H9 (cell line): ENCODE data around the gene DENND6A. TPM values are rescaled to one million over a fixed set of nuclear protein-coding genes. Genes with fewer than 3 reads are reported as not detected.
"Not testable (repeated sequence)": the region's sequence is repeated elsewhere in the genome, so short reads cannot be mapped to it uniquely, and the experiment has no call there.

Experiments
- DNase-seq: peaks from one replicate; pipeline ENCODE4 v3.0.0-alpha.2; 2017
- H2AFZ ChIP-seq: one replicate; pipeline ENCODE4 v1.6.1; 2013; ENCODE audit warnings: mild to moderate bottlenecking, low read length, control low read depth, moderate library complexity
- H2AK5ac ChIP-seq: 2 replicates; pipeline ENCODE4 v1.6.1; 2013; ENCODE audit warnings: low read length, control low read depth, mixed read lengths; ENCODE audit not compliant: insufficient read length
- H2BK120ac ChIP-seq: one replicate; pipeline ENCODE4 v1.6.1; 2013; ENCODE audit warnings: low read depth, mild to moderate bottlenecking, low read length, control low read depth, inconsistent platforms; ENCODE audit not compliant: poor library complexity, severe bottlenecking
- H2BK12ac ChIP-seq: 2 replicates; pipeline ENCODE4 v1.6.1; 2013; ENCODE audit warnings: low read length, control low read depth, mixed read lengths, low read depth; ENCODE audit not compliant: insufficient read length
- H2BK15ac ChIP-seq: 2 replicates; pipeline ENCODE4 v1.6.1; 2013; ENCODE audit warnings: low read depth, low read length, control low read depth
- H2BK20ac ChIP-seq: one replicate; pipeline ENCODE4 v1.6.1; 2013; ENCODE audit warnings: low read depth, mild to moderate bottlenecking, low read length, control low read depth, inconsistent platforms; ENCODE audit not compliant: poor library complexity, severe bottlenecking
- H2BK5ac ChIP-seq: 2 replicates; pipeline ENCODE4 v1.6.1; 2013; ENCODE audit warnings: low read length, control low read depth, mixed read lengths; ENCODE audit not compliant: insufficient read length
- H3K14ac ChIP-seq: 2 replicates; pipeline ENCODE4 v1.6.1; 2013; ENCODE audit warnings: low read length, control low read depth; ENCODE audit not compliant: insufficient read depth
- H3K18ac ChIP-seq: 2 replicates; pipeline ENCODE4 v1.6.1; 2013; ENCODE audit warnings: low read depth, mild to moderate bottlenecking, mixed read lengths, low read length, control low read depth; ENCODE audit not compliant: insufficient read length
- H3K23ac ChIP-seq: 2 replicates; pipeline ENCODE4 v1.6.1; 2013; ENCODE audit warnings: low read length, control low read depth, mixed read lengths, low read depth; ENCODE audit not compliant: insufficient read length
- H3K23me2 ChIP-seq: 2 replicates; pipeline ENCODE4 v1.6.1; 2013; ENCODE audit warnings: low read depth, mild to moderate bottlenecking, mixed read lengths, low read length, control low read depth; ENCODE audit not compliant: insufficient read length, poor library complexity, severe bottlenecking
- H3K27ac ChIP-seq: 2 replicates; pipeline ENCODE4 v1.5.1; 2013; ENCODE audit warnings: low read length, control low read depth, mixed read lengths, low read depth; ENCODE audit not compliant: insufficient read length
- H3K27me3 ChIP-seq: 2 replicates; pipeline ENCODE4 v1.6.1; 2013; ENCODE audit warnings: low read length, control low read depth, inconsistent platforms; ENCODE audit not compliant: insufficient read depth
- H3K4ac ChIP-seq: 2 replicates; pipeline ENCODE4 v1.6.1; 2013; ENCODE audit warnings: low read depth, mild to moderate bottlenecking, control low read depth, inconsistent platforms, low read length, moderate library complexity
- H3K4me1 ChIP-seq: 2 replicates; pipeline ENCODE4 v1.6.1; 2013; ENCODE audit warnings: low read length, control low read depth, inconsistent platforms; ENCODE audit not compliant: insufficient read depth
- H3K4me2 ChIP-seq: 2 replicates; pipeline ENCODE4 v1.6.1; 2013; ENCODE audit warnings: low read length, control low read depth, mixed read lengths; ENCODE audit not compliant: insufficient read length, insufficient read depth
- H3K56ac ChIP-seq: 2 replicates; pipeline ENCODE4 v1.6.1; 2013; ENCODE audit warnings: low read depth, mild to moderate bottlenecking, mixed read lengths, low read length, control low read depth; ENCODE audit not compliant: insufficient read length
- H3K79me1 ChIP-seq: 2 replicates; pipeline ENCODE4 v1.6.1; 2013; ENCODE audit warnings: low read depth, mild to moderate bottlenecking, moderate library complexity, low read length, control low read depth, inconsistent platforms; ENCODE audit not compliant: insufficient read depth, poor library complexity, severe bottlenecking
- H3K79me2 ChIP-seq: 2 replicates; pipeline ENCODE4 v1.6.1; 2013; ENCODE audit warnings: low read length, control low read depth, inconsistent platforms; ENCODE audit not compliant: insufficient read depth
- H3K9ac ChIP-seq: 2 replicates; pipeline ENCODE4 v1.6.1; 2013; ENCODE audit warnings: low read length, control low read depth, mixed read lengths; ENCODE audit not compliant: insufficient read length; ENCODE audit errors: extremely low read depth
- H3K9me3 ChIP-seq: one replicate; pipeline ENCODE4 v1.6.1; 2013; ENCODE audit warnings: low read depth, low read length, inconsistent platforms; ENCODE audit not compliant: control insufficient read depth
- H3T11ph ChIP-seq: one replicate; pipeline ENCODE4 v1.6.1; 2013; ENCODE audit warnings: mild to moderate bottlenecking, low read length, control low read depth, inconsistent platforms
- H4K20me1 ChIP-seq: one replicate; pipeline ENCODE4 v1.6.1; 2013; ENCODE audit not compliant: control insufficient read depth, insufficient read length, insufficient read depth
- H4K5ac ChIP-seq: 2 replicates; pipeline ENCODE4 v1.6.1; 2013; ENCODE audit warnings: low read depth, mild to moderate bottlenecking, mixed read lengths, low read length, control low read depth; ENCODE audit not compliant: insufficient read length
- H4K8ac ChIP-seq: replicated peaks from 2 replicates; pipeline ENCODE4 v1.6.1; 2013; ENCODE audit warnings: low read length, control low read depth, mixed read lengths, low read depth; ENCODE audit not compliant: insufficient read length
- H4K91ac ChIP-seq: 2 replicates; pipeline ENCODE4 v1.6.1; 2013; ENCODE audit warnings: low read depth, mild to moderate bottlenecking, moderate library complexity, mixed read lengths, low read length, control low read depth; ENCODE audit not compliant: insufficient read length
- H3K27ac Mint-ChIP-seq, 3 experiments: 2 replicates in 2 of 3; 3 replicates in 1 of 3; pipeline ENCODE4 v1.8.0; 2020 to 2021; ENCODE audit warnings: mixed read lengths in 3 of 3, mild to moderate bottlenecking in 1 of 3, moderate library complexity in 1 of 3
- H3K27me3 Mint-ChIP-seq: 2 replicates; pipeline ENCODE4 v1.8.0; 2021; ENCODE audit warnings: low read depth, mild to moderate bottlenecking, moderate library complexity, mixed read lengths
- H3K36me3 Mint-ChIP-seq, 3 experiments: 2 replicates in 2 of 3; 3 replicates in 1 of 3; pipeline ENCODE4 v1.8.0; 2020 to 2021; ENCODE audit warnings: low read depth in 3 of 3, mixed read lengths in 3 of 3; ENCODE audit not compliant: insufficient read depth in 1 of 3
- H3K4me1 Mint-ChIP-seq, 2 experiments: 2 replicates each; pipeline ENCODE4 v1.8.0; 2020; ENCODE audit warnings: mixed read lengths in 2 of 2
- H3K4me3 Mint-ChIP-seq, 2 experiments: 2 replicates in 1 of 2; 3 replicates in 1 of 2; pipeline ENCODE4 v1.8.0; 2020 to 2021; ENCODE audit warnings: mild to moderate bottlenecking in 2 of 2, mixed read lengths in 2 of 2, moderate library complexity in 1 of 2
- H3K9me3 Mint-ChIP-seq, 2 experiments: 2 replicates in 1 of 2; 3 replicates in 1 of 2; pipeline ENCODE4 v1.8.0; 2020; ENCODE audit warnings: mild to moderate bottlenecking in 2 of 2, mixed read lengths in 2 of 2, moderate library complexity in 1 of 2
- CTCF ChIP-seq: fragments of 200-600 bp; sonication (generic); conservative IDR thresholded peaks from 3 replicates; pipeline ENCODE4 v1.8.0; 2021; ENCODE audit warnings: antibody characterized with exemption, mild to moderate bottlenecking
- WGBS: extraction: QIAGEN DNeasy Blood & Tissue Kit; methylation state at CpG from one replicate; pipeline ENCODE4 v1.1.7; 2013; ENCODE audit warnings: missing lambda C conversion rate, low lambda C conversion rate, mixed read lengths; ENCODE audit not compliant: insufficient read length; ENCODE audit errors: extremely low coverage; 5-methylcytosine and 5-hydroxymethylcytosine counted together
- total RNA-seq: library from RNA; stranded (reverse); gene quantifications from 2 replicates; pipeline ENCODE4 v1.2.1, GENCODE V29; 2021

DENND6A gene
- total RNA-seq, 1 experiment from 2014 or later: 13.2 TPM

GRCh38 chr3:57637391-57637790 lies 55.5 kb downstream of the DENND6A start:
- no peak for DNase-seq
- Histone ChIP-seq H3K9me3 (no peaks in the 10 kb centered on the region), H2BK15ac (no peak overlapping the region), H3K27me3 (no peaks in the 10 kb centered on the region), H3K79me2 (no peaks in the 10 kb centered on the region), H2BK5ac (no peak overlapping the region), H2AK5ac (no peak overlapping the region), H3K14ac (no peak overlapping the region), H3K9ac (no peak overlapping the region), H2BK12ac (no peak overlapping the region), H3K4me1 (no peaks in the 10 kb centered on the region), H3T11ph (no peak overlapping the region), H4K5ac (no peak overlapping the region), H3K23me2 (no peaks in the 10 kb centered on the region), H3K18ac (no peak overlapping the region), H3K27ac (no peak overlapping the region), H3K56ac (no peak overlapping the region), H4K8ac (no peak overlapping the region), H4K20me1 (no peaks in the 10 kb centered on the region), H3K79me1 (no peaks in the 10 kb centered on the region), H2BK120ac (no peak overlapping the region), H2AFZ (no peak overlapping the region), H4K91ac (no peak overlapping the region), H3K4me2 (no peak overlapping the region), H3K4ac (no peak overlapping the region), H3K23ac (no peak overlapping the region), H2BK20ac (no peak overlapping the region)
- Mint-ChIP-seq H3K27me3 (no peaks in the 10 kb centered on the region), H3K4me1 (no peaks in the 10 kb centered on the region), H3K27ac (no peak overlapping the region), H3K9me3 (no peaks in the 10 kb centered on the region), H3K4me3 (no peak overlapping the region), H3K36me3 (peaks cover 22 to 48% (median 45%) of the 10 kb centered on the region in 3 experiments; a peak in 6 of 7 replicates)
- TF ChIP-seq CTCF: no peak

- H3K4me3 Mint-ChIP-seq, H3K4me1 ChIP-seq, DNase-seq, H3K27me3 ChIP-seq, H2BK5ac ChIP-seq, H4K91ac ChIP-seq, H3K9me3 Mint-ChIP-seq, H4K8ac ChIP-seq, H3K79me1 ChIP-seq, H3K27me3 Mint-ChIP-seq, H3K23ac ChIP-seq, H2BK20ac ChIP-seq, H2AK5ac ChIP-seq, H3K79me2 ChIP-seq, H2BK120ac ChIP-seq, H4K5ac ChIP-seq, H3K9ac ChIP-seq, H3K4ac ChIP-seq, H3K56ac ChIP-seq, H3K9me3 ChIP-seq, H3K18ac ChIP-seq, H3K4me2 ChIP-seq, H3K27ac ChIP-seq, H2BK15ac ChIP-seq, H3T11ph ChIP-seq, H2AFZ ChIP-seq, H3K23me2 ChIP-seq, H3K27ac Mint-ChIP-seq, H3K4me1 Mint-ChIP-seq, H4K20me1 ChIP-seq, H2BK12ac ChIP-seq, H3K14ac ChIP-seq: not testable (repeated sequence)
- no CpG with 5 or more reads among the region's 3 CpGs for WGBS
- H3K36me3 Mint-ChIP-seq: peaks cover 14 to 43% (median 37%) of the 10 kb centered on the region in 3 experiments
Observed at GRCh38 chr3:57634259-57634658, 58.6 kb downstream of the DENND6A start.
